Activated CD4-positive, alpha-beta T cell treated with anti-CD3 and anti-CD28 coated beads for 24 hours (primary cell): Measurements from ENCODE around the gene ZBTB8A.

Experiments used
- DNase-seq, 2 donors: peaks; one replicate each; pipeline ENCODE4 v3.0.0-alpha.2; 2020; ENCODE audit warnings: low read depth in 2 of 2

The ZBTB8A gene

DNA sequence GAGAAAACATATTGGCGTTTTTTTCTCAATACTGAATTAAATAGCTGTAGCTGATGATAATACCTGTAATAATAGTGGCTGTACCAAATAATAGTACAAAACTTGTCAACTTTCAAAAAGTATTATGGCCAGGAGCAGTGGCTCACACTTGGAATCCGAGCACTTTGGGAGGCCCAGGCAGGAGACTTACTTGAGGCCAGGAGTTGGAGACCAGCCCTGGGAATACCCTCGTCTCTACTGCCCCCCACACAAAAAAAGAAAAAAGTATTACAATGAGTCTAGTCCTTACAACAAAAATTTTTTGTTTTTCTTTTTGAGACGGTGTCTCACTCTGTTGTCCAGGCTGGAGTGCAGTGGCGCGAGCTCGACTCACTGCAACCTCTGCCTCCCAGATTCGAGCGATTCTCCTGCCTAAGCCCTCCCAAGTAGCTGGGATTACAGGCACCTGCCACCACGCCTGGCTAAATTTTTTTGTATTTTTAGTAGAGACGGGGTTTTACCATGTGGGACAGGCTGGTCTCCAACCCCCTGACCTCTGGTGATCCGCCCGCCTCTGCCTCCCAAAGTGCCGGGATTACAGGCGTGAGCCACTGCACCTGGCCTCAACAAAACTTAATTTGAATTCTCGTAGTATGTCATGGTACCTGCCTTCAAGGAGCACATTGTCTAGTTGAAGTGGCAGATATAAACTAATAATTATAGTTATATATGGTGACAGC lies 113.2 kb downstream of the ZBTB8A start:
- no peak for DNase-seq
